ENCODE measurements around the gene MTREX. TPM values are rescaled to one million over a fixed set of nuclear protein-coding genes. Genes with fewer than 3 reads are reported as not detected.

MTREX gene
- total and polyA plus RNA-seq, 2 donors (not counting 1 experiment from before 2014, with no cell fraction given) = 7.9 to 94.0 TPM

- ATAC-seq (ENCODE audit: low read depth) (no peak), DNase-seq (no peak)
- H3K4me1 Mint-ChIP-seq = no peaks in the 10 kb centered on the region
- H3K4me3 Mint-ChIP-seq = no peak overlapping the region
- H3K9ac ChIP-seq (ENCODE audit: low read length) = no peak overlapping the region
- WGBS (ENCODE audit: insufficient coverage) = 92% methylated on average over 2 of the region's 4 CpGs
- no peak for TF ChIP-seq CTCF (IDR thresholded peaks at IDR 0.05)
- TF ChIP-seq EZH2 (IDR thresholded peaks at IDR 0.05; ENCODE audit: borderline replicate concordance, insufficient read depth, low read depth, low read length, poor library complexity, severe bottlenecking) = no peak
- no peak overlapping the region for H3K4me2 ChIP-seq (replicated peaks; ENCODE audit: low read depth, low read length, poor library complexity, severe bottlenecking)
- no peaks in the 10 kb centered on the region for H3K9me3 Mint-ChIP-seq (ENCODE audit: insufficient read depth)
- no peaks in the 10 kb centered on the region for H3K27me3 ChIP-seq (replicated peaks in 1 of 4; ENCODE audit: control extremely low read depth in 1 of 4, control insufficient read depth in 3 of 4, insufficient read depth in 4 of 4, low read length in 3 of 4)
- no peaks in the 10 kb centered on the region for H3K79me2 ChIP-seq (ENCODE audit: control insufficient read depth, insufficient read depth, low read length)
- no peaks in the 10 kb centered on the region for H3K27me3 Mint-ChIP-seq
- no peak overlapping the region for H3K27ac Mint-ChIP-seq
- CTCF ChIA-PET = interaction anchor here (1.0 kb wide), 1 partner anchor 39 kb away, joined by 3 read pairs; no protein-coding TSS in a partner anchor
- H3K36me3 ChIP-seq (replicated peaks in 1 of 2; ENCODE audit: control extremely low read depth in 1 of 2, control insufficient read depth in 1 of 2, extremely low read depth in 1 of 2, insufficient read depth in 2 of 2, low read length in 1 of 2) = peaks cover 12 to 57% of the 10 kb centered on the region in 2 experiments
- H4K20me1 ChIP-seq (ENCODE audit: control insufficient read depth, insufficient read depth, low read length, poor library complexity, severe bottlenecking) = no peaks in the 10 kb centered on the region
- no peak overlapping the region for H2AFZ ChIP-seq (ENCODE audit: insufficient read depth, low read depth, low read length, poor library complexity, severe bottlenecking)
- no peak overlapping the region for H3K4me3 ChIP-seq (ENCODE audit: control extremely low read depth in 1 of 5, extremely low read depth in 1 of 5, insufficient read depth in 1 of 5, low read depth in 2 of 5, low read length in 4 of 5)
- no peaks in the 10 kb centered on the region for H3K4me1 ChIP-seq (ENCODE audit: control insufficient read depth in 2 of 2, insufficient read depth in 2 of 2, low read length in 2 of 2)
- no peaks in the 10 kb centered on the region for H3K9me3 ChIP-seq (ENCODE audit: control extremely low read depth in 1 of 3, control insufficient read depth in 2 of 3, insufficient read depth in 1 of 3, low read length in 2 of 3)
- POLR2A ChIA-PET = no interaction called here
- intact Hi-C loops (cut with micrococcal nuclease) = no loop called here
- no peak overlapping the region for H3K27ac ChIP-seq (ENCODE audit: low read length in 2 of 2)
Observed at GRCh38 chr5:55345327-55345726, 37.5 kb downstream of the MTREX start.

GRCh38 chr5:55347786-55348185 is 40.0 kb downstream of the MTREX start:
- peaks cover 8% of the 10 kb centered on the region for H3K4me1 Mint-ChIP-seq
- Histone ChIP-seq H3K4me3 (ENCODE audit: control extremely low read depth in 1 of 5, extremely low read depth in 1 of 5, insufficient read depth in 1 of 5, low read depth in 2 of 5, low read length in 4 of 5) (no peak overlapping the region), H3K9me3 (ENCODE audit: control extremely low read depth in 1 of 3, control insufficient read depth in 2 of 3, insufficient read depth in 1 of 3, low read length in 2 of 3) (no peaks in the 10 kb centered on the region), H3K27ac (ENCODE audit: low read length in 2 of 2) (no peak overlapping the region), H3K36me3 (replicated peaks in 1 of 2; ENCODE audit: control extremely low read depth in 1 of 2, control insufficient read depth in 1 of 2, extremely low read depth in 1 of 2, insufficient read depth in 2 of 2, low read length in 1 of 2) (peaks cover 12 to 55% of the 10 kb centered on the region in 2 experiments), H3K9ac (ENCODE audit: low read length) (no peak overlapping the region), H3K27me3 (replicated peaks in 1 of 4; ENCODE audit: control extremely low read depth in 1 of 4, control insufficient read depth in 3 of 4, insufficient read depth in 4 of 4, low read length in 3 of 4) (no peaks in the 10 kb centered on the region), H4K20me1 (ENCODE audit: control insufficient read depth, insufficient read depth, low read length, poor library complexity, severe bottlenecking) (no peaks in the 10 kb centered on the region), H3K4me1 (ENCODE audit: control insufficient read depth in 2 of 2, insufficient read depth in 2 of 2, low read length in 2 of 2) (peaks cover 0 to 6% of the 10 kb centered on the region in 2 donors), H3K4me2 (replicated peaks; ENCODE audit: low read depth, low read length, poor library complexity, severe bottlenecking) (no peak overlapping the region), H3K79me2 (ENCODE audit: control insufficient read depth, insufficient read depth, low read length) (no peaks in the 10 kb centered on the region), H2AFZ (ENCODE audit: insufficient read depth, low read depth, low read length, poor library complexity, severe bottlenecking) (no peak overlapping the region)
- no peak for ATAC-seq (ENCODE audit: low read depth)
- no peaks in the 10 kb centered on the region for H3K9me3 Mint-ChIP-seq (ENCODE audit: insufficient read depth)
- 100% methylated on average over 1 of the region's 3 CpGs for WGBS (ENCODE audit: insufficient coverage)
- no peak for DNase-seq
- intact Hi-C loops (cut with micrococcal nuclease) = no loop called here
- ChIA-PET CTCF (no interaction called here), POLR2A (no interaction called here)
- no peaks in the 10 kb centered on the region for H3K27me3 Mint-ChIP-seq
- no peak overlapping the region for H3K27ac Mint-ChIP-seq
- no peak for TF ChIP-seq CTCF (IDR thresholded peaks at IDR 0.05)
- TF ChIP-seq EZH2 (IDR thresholded peaks at IDR 0.05; ENCODE audit: borderline replicate concordance, insufficient read depth, low read depth, low read length, poor library complexity, severe bottlenecking) = no peak
- no peak overlapping the region for H3K4me3 Mint-ChIP-seq

Data from B cell (primary cell).